Measurements from ENCODE around the gene TRIM10. TPM values are rescaled to one million over a fixed set of nuclear protein-coding genes. Genes with fewer than 3 reads are reported as not detected.

Gene TRIM10, protein sequence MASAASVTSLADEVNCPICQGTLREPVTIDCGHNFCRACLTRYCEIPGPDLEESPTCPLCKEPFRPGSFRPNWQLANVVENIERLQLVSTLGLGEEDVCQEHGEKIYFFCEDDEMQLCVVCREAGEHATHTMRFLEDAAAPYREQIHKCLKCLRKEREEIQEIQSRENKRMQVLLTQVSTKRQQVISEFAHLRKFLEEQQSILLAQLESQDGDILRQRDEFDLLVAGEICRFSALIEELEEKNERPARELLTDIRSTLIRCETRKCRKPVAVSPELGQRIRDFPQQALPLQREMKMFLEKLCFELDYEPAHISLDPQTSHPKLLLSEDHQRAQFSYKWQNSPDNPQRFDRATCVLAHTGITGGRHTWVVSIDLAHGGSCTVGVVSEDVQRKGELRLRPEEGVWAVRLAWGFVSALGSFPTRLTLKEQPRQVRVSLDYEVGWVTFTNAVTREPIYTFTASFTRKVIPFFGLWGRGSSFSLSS
- 1 to 10 TPM in 5 of 6 experiments, under 1 TPM in 1; 0.74 to 2.4 (median 1.4) TPM for total RNA-seq
- long read RNA-seq, result 0 reads

DNA sequence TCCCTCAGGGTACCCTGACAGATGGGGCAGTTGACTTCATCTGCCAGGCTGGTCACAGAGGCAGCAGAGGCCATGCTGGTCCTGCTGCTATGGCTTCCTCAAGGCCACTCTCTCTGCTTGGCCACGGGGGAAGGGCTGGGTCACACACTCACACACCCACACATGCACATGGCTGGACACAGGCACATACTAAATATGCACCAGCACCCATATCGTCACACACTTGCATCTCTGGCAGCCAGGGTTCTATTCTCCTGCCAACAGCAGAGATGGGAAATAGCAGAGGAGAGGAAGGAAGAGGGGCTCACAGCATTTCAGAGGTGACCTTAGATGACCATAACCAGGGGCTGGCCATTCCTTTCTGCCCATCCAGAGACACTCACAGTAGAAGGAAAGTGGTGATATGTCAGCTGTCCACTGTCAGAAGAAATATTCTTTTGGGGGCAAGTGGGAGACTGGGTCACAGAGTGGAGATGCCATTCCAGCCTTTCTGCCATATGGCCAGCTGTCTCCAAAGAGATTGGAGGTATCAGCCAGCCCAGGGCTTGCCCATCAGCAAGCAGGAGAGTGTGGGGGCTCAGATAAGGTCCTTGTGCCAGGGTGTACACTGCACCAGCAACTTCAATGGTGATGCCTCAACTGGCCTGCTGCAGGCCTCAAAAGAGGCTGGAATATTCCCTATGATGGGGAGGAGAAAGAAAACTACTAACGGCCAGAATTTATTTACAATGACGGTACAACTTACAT lies at the start of gene TRIM10:
TSS of gene TRIM10 (minus strand) at position 427 of the 747 bp plus-strand sequence. CDS start at position 74, 353 bp downstream.
- no peak for TF ChIP-seq POLR2A (IDR thresholded peaks at IDR 0.05)
- TF ChIP-seq, protein P1, sequence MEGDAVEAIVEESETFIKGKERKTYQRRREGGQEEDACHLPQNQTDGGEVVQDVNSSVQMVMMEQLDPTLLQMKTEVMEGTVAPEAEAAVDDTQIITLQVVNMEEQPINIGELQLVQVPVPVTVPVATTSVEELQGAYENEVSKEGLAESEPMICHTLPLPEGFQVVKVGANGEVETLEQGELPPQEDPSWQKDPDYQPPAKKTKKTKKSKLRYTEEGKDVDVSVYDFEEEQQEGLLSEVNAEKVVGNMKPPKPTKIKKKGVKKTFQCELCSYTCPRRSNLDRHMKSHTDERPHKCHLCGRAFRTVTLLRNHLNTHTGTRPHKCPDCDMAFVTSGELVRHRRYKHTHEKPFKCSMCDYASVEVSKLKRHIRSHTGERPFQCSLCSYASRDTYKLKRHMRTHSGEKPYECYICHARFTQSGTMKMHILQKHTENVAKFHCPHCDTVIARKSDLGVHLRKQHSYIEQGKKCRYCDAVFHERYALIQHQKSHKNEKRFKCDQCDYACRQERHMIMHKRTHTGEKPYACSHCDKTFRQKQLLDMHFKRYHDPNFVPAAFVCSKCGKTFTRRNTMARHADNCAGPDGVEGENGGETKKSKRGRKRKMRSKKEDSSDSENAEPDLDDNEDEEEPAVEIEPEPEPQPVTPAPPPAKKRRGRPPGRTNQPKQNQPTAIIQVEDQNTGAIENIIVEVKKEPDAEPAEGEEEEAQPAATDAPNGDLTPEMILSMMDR (IDR thresholded peaks at IDR 0.05), result no peak
- Histone ChIP-seq H3K36me3 (no peaks in the 10 kb centered on the region), H3K4me3 (no peak within 1 kb of the TSS), H3K27ac (no peak within 1 kb of the TSS), H3K4me1 (no peaks in the 10 kb centered on the region), H3K27me3 (no peaks in the 10 kb centered on the region), H3K9me3 (no peaks in the 10 kb centered on the region)
- WGBS (ENCODE audit: insufficient coverage, low coverage, low lambda C conversion rate, missing lambda C conversion rate), result 95% methylated on average over 2 of the region's 4 CpGs
- intact Hi-C loops (cut with DNase I), result loop anchor here in 1 of 2 donors (10.0 kb wide), 1 partner anchor 56 kb away; no protein-coding TSS in a partner anchor
- DNase-seq (no peak), ATAC-seq (no peak)

DNA sequence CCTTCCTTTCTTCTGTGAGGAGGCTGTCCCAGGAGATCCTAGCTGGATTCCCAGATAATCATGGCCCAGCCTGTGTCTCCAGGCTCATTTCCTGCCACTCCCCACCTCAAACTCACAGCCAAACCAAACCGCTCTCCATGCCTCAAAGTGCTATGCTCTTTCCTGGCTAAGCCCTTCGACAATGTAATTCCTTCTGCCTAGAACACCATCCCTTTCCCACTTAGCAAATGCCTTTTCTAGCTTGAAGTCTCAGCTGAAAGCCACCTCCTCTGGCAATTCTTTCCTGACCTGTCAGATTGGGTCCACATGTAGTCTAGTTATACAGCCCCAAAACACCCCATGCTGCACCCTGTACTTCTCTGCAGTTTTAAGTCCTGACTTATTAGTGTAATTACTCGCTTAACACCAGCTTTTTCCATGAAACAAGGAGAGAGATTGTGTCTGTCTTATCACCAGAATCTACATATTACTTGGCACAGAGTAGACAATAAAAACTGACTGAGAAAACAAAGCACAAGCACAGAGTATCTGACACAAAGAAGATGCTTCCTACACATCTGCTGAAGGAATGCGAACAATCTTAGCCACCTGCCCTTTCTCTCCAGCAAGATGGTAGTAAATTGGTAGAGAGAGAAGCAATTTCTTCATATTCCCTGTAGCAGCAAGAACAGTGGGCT lies 46.7 kb upstream of the TRIM10 start:
- ATAC-seq (peak in 3 of 4 donors; percentile 3 to 22 (median 16)), DNase-seq (no peak)
- 28% methylated on average over 4 of the region's 4 CpGs for WGBS (ENCODE audit: insufficient coverage, low coverage, low lambda C conversion rate, missing lambda C conversion rate)

DNA sequence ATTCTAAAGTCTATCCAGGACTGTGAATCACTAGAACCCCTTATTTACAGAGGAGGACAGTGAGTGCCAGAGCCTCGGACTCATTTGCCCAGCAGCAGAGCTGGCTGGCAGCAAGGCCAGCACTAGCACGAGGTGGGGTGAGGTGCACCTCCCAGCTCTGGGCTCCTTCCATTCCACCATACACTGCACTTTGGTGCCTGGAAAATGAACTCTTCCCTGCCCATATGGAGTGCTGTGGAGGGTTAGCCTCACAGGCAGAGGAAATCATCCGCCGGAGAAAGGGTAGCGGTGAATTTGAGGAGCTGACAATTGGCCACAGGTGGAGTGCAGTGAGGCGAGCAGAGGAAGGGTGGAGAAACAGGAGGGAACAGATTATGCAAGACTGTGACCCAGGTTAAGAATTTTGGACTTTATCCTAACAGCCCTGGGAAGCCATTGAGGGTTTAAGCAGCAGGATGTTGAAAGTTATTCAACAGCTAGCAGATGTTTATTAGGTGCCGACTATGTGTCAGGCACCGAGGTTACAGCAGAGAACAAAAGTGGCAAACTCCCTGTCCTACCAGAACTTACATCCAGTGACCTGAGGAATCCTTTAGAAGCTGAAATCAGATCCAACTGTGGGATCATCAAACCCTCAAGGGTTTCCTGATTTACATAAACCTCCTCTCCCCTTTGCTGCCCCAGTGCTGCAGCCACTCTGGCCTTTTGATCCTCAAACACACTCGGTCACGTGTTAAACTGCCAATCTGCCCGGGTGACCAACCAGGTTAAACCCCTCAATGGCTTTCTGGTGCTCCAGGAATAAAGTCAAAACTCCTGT lies 46.0 kb upstream of the TRIM10 start:
- DNase-seq (peak; percentile 57 to 88 (median 85)), ATAC-seq (peak; percentile 76 to 89 (median 80))
- intact Hi-C loops (cut with DNase I), result no loop called here
- 14% methylated on average over 10 of the region's 11 CpGs for WGBS (ENCODE audit: insufficient coverage, low coverage, low lambda C conversion rate, missing lambda C conversion rate)
- H3K4me3 ChIP-seq, result peak overlapping the region in 2 of 3 donors; percentile 19 to 31
- no peaks in the 10 kb centered on the region for H3K9me3 ChIP-seq
- H3K4me1 ChIP-seq, result peaks cover 2 to 95% (median 40%) of the 10 kb centered on the region in 4 donors
- peak overlapping the region; percentile 64 to 86 (median 78) for H3K27ac ChIP-seq
- peak; percentile 13 for TF ChIP-seq POLR2A (IDR thresholded peaks at IDR 0.05)
- TF ChIP-seq, protein P1 (IDR thresholded peaks at IDR 0.05), result no peak
- no peaks in the 10 kb centered on the region for H3K27me3 ChIP-seq
- no peaks in the 10 kb centered on the region for H3K36me3 ChIP-seq

More for the DNA sequence above, 46.7 kb upstream of the TRIM10 start:
- intact Hi-C loops (cut with DNase I), result no loop called here
- H3K4me3 ChIP-seq, result peak overlapping the region in 2 of 3 donors; percentile 19 to 31
- H3K27ac ChIP-seq, result peak overlapping the region; percentile 64 to 86 (median 78)
- H3K36me3 ChIP-seq, result no peaks in the 10 kb centered on the region
- H3K27me3 ChIP-seq, result no peaks in the 10 kb centered on the region
- TF ChIP-seq, protein P1 (IDR thresholded peaks at IDR 0.05), result no peak
- no peak for TF ChIP-seq POLR2A (IDR thresholded peaks at IDR 0.05)
- no peaks in the 10 kb centered on the region for H3K9me3 ChIP-seq
- H3K4me1 ChIP-seq, result peaks cover 2 to 88% (median 36%) of the 10 kb centered on the region in 4 donors

Data from right lobe of liver (tissue), 6 donors.